Activated T-helper 1 cell treated with anti-CD3 and anti-CD28 coated beads, Interleukin-12 subunit alpha, Interleukin-12 subunit beta, Interleukin-2, Interleukin-4 antibody, amounts not matched to agents 30 ng/mL and 10 ng/mL and 1 ng/mL, durations not matched to agents 14 hours and 24 hours and 36 hours (primary cell): ENCODE results near the gene CC2D1A. TPM values are rescaled to one million over a fixed set of nuclear protein-coding genes. Genes with fewer than 3 reads are reported as not detected.
A peak's percentile ranks its signal among the peaks of the same experiment; 100 is the strongest.

Source experiments
- DNase-seq: peaks from one replicate; pipeline ENCODE4 v3.0.0; 2021; ENCODE audit warnings: low spot score
- H3K27ac Mint-ChIP-seq: one replicate; pipeline ENCODE4 v1.8.0; 2021; ENCODE audit warnings: mild to moderate bottlenecking, mixed read lengths
- H3K27me3 Mint-ChIP-seq: one replicate; pipeline ENCODE4 v1.8.0; 2022; ENCODE audit warnings: mild to moderate bottlenecking, moderate library complexity, mixed read lengths; ENCODE audit not compliant: insufficient read depth
- H3K36me3 Mint-ChIP-seq: one replicate; pipeline ENCODE4 v1.8.0; 2021; ENCODE audit warnings: low read depth, mixed read lengths
- H3K4me1 Mint-ChIP-seq: one replicate; pipeline ENCODE4 v1.8.0; 2021; ENCODE audit warnings: low read depth, mixed read lengths
- H3K4me3 Mint-ChIP-seq: one replicate; pipeline ENCODE4 v1.8.0; 2021; ENCODE audit warnings: mild to moderate bottlenecking, moderate library complexity, mixed read lengths
- H3K9me3 Mint-ChIP-seq: one replicate; pipeline ENCODE4 v1.8.0; 2021; ENCODE audit warnings: mixed read lengths
- intact Hi-C: fragments of 100-400 bp; cut with micrococcal nuclease; formaldehyde crosslinking; loops from one replicate; pipeline ENCODE4 v1.15.1; 2024
- total RNA-seq: library from RNA; stranded (reverse); gene quantifications from 2 replicates; pipeline ENCODE4 v1.2.3, GENCODE V29; 2022

CC2D1A gene
- 43.9 and 45.6 TPM in 2 replicates for total RNA-seq

GRCh38 chr19:13905634-13906520 lies at the start of gene CC2D1A, which contains the start of gene BRME1:
TSS of gene CC2D1A (plus strand) at chr19:13906201. CDS start at chr19:13906442, 241 bp downstream.
TSS of gene BRME1 (minus strand) at chr19:13906117. CDS start at chr19:13904892, 1,225 bp downstream.
- no peaks in the 10 kb centered on the region for H3K9me3 Mint-ChIP-seq
- H3K4me3 Mint-ChIP-seq = peak within 1 kb of the TSS; percentile 86
- no peaks in the 10 kb centered on the region for H3K27me3 Mint-ChIP-seq
- peak within 1 kb of the TSS; percentile 91 for H3K27ac Mint-ChIP-seq
- H3K4me1 Mint-ChIP-seq = peaks cover 11% of the 10 kb centered on the region
- peak; percentile 93 for DNase-seq
- H3K36me3 Mint-ChIP-seq = peaks cover 9% of the 10 kb centered on the region
- intact Hi-C loops = loop anchor here (1.0 kb wide), 6 partner anchors 15 to 126 kb away; partner anchors contain the start of genes DCAF15 and RFX1

GRCh38 chr19:13856497-13856896 lies 49.5 kb upstream of the CC2D1A start:
- intact Hi-C loops = no loop called here
- no peaks in the 10 kb centered on the region for H3K36me3 Mint-ChIP-seq
- no peak overlapping the region for H3K27ac Mint-ChIP-seq
- H3K9me3 Mint-ChIP-seq = no peaks in the 10 kb centered on the region
- no peak for DNase-seq
- H3K4me3 Mint-ChIP-seq = no peak overlapping the region
- H3K4me1 Mint-ChIP-seq = peaks cover 16% of the 10 kb centered on the region
- no peaks in the 10 kb centered on the region for H3K27me3 Mint-ChIP-seq

GRCh38 chr19:13859361-13859880 lies 46.6 kb upstream of the CC2D1A start:
- intact Hi-C loops = no loop called here
- Mint-ChIP-seq H3K27me3 (peaks cover 9% of the 10 kb centered on the region), H3K36me3 (peaks cover 3% of the 10 kb centered on the region), H3K27ac (peak overlapping the region; percentile 66), H3K4me3 (peak overlapping the region; percentile 9), H3K4me1 (peaks cover 39% of the 10 kb centered on the region), H3K9me3 (no peaks in the 10 kb centered on the region)
- DNase-seq = no peak

- Mint-ChIP-seq H3K9me3 (no peaks in the 10 kb centered on the region), H3K27ac (peak overlapping the region; percentile 98), H3K36me3 (peaks cover 4% of the 10 kb centered on the region), H3K27me3 (peaks cover 13% of the 10 kb centered on the region), H3K4me1 (peaks cover 42% of the 10 kb centered on the region), H3K4me3 (peak overlapping the region; percentile 96)
- no peak for DNase-seq
- intact Hi-C loops = loop anchor here (1.0 to 5.0 kb wide), 3 partner anchors 11 to 584 kb away; no protein-coding TSS in a partner anchor
Measured at GRCh38 chr19:13860679-13861391, 45.2 kb upstream of the CC2D1A start.

- Mint-ChIP-seq H3K27me3 (peaks cover 16% of the 10 kb centered on the region), H3K27ac (peak overlapping the region; percentile 98), H3K36me3 (peaks cover 4% of the 10 kb centered on the region), H3K4me3 (peak overlapping the region; percentile 96), H3K4me1 (peaks cover 46% of the 10 kb centered on the region), H3K9me3 (no peaks in the 10 kb centered on the region)
- intact Hi-C loops = loop anchor here (1.0 to 5.0 kb wide), 3 partner anchors 11 to 584 kb away; no protein-coding TSS in a partner anchor
- DNase-seq = no peak
Measured at GRCh38 chr19:13861392-13861713, 44.6 kb upstream of the CC2D1A start.

GRCh38 chr19:13861714-13862531 lies 44.1 kb upstream of the CC2D1A start:
- peaks cover 5% of the 10 kb centered on the region for H3K36me3 Mint-ChIP-seq
- peak overlapping the region; percentile 98 for H3K27ac Mint-ChIP-seq
- peaks cover 22% of the 10 kb centered on the region for H3K27me3 Mint-ChIP-seq
- no peaks in the 10 kb centered on the region for H3K9me3 Mint-ChIP-seq
- H3K4me1 Mint-ChIP-seq = peaks cover 49% of the 10 kb centered on the region
- intact Hi-C loops = loop anchor here (1.0 to 5.0 kb wide), 8 partner anchors 12 to 585 kb away; partner anchors contain the start of gene C19orf53
- H3K4me3 Mint-ChIP-seq = peak overlapping the region; percentile 96
- DNase-seq = peak; percentile 82

- H3K4me1 Mint-ChIP-seq = peaks cover 49% of the 10 kb centered on the region
- H3K36me3 Mint-ChIP-seq = peaks cover 5% of the 10 kb centered on the region
- peaks cover 28% of the 10 kb centered on the region for H3K27me3 Mint-ChIP-seq
- H3K4me3 Mint-ChIP-seq = peak overlapping the region; percentile 81
- intact Hi-C loops = loop anchor here (5.0 kb wide), 2 partner anchors 132 to 587 kb away; no protein-coding TSS in a partner anchor
- peak overlapping the region; percentile 36 for H3K27ac Mint-ChIP-seq
- H3K9me3 Mint-ChIP-seq = no peaks in the 10 kb centered on the region
- DNase-seq = no peak
Measured at GRCh38 chr19:13864046-13864666, 41.8 kb upstream of the CC2D1A start.

- H3K27me3 Mint-ChIP-seq = peaks cover 28% of the 10 kb centered on the region
- intact Hi-C loops = loop anchor here (5.0 kb wide), 2 partner anchors 133 to 588 kb away; no protein-coding TSS in a partner anchor
Measured at GRCh38 chr19:13864667-13865570, 41.1 kb upstream of the CC2D1A start.

GRCh38 chr19:13865571-13866462 lies 40.2 kb upstream of the CC2D1A start:
- intact Hi-C loops = no loop called here
- Mint-ChIP-seq H3K9me3 (no peaks in the 10 kb centered on the region), H3K27me3 (peaks cover 28% of the 10 kb centered on the region), H3K27ac (no peak overlapping the region), H3K4me3 (peak overlapping the region; percentile 83), H3K4me1 (peaks cover 39% of the 10 kb centered on the region), H3K36me3 (peaks cover 5% of the 10 kb centered on the region)
- no peak for DNase-seq

More at GRCh38 chr19:13864667-13865570, 41.1 kb upstream of the CC2D1A start:
- H3K4me1 Mint-ChIP-seq = peaks cover 42% of the 10 kb centered on the region
- DNase-seq = no peak
- peak overlapping the region; percentile 81 for H3K4me3 Mint-ChIP-seq
- peak overlapping the region; percentile 33 for H3K27ac Mint-ChIP-seq
- peaks cover 5% of the 10 kb centered on the region for H3K36me3 Mint-ChIP-seq
- H3K9me3 Mint-ChIP-seq = no peaks in the 10 kb centered on the region

GRCh38 chr19:13866463-13867046 lies 39.4 kb upstream of the CC2D1A start:
- intact Hi-C loops = no loop called here
- Mint-ChIP-seq H3K4me3 (peak overlapping the region; percentile 83), H3K9me3 (no peaks in the 10 kb centered on the region), H3K27ac (no peak overlapping the region), H3K4me1 (peaks cover 37% of the 10 kb centered on the region), H3K36me3 (peaks cover 5% of the 10 kb centered on the region), H3K27me3 (peaks cover 34% of the 10 kb centered on the region)
- no peak for DNase-seq
